ENCODE measurements around the gene NUBPL.
"Not testable (repeated sequence)": the region's sequence is repeated elsewhere in the genome, so short reads cannot be mapped to it uniquely, and the experiment has no call there.

Gene NUBPL

DNA sequence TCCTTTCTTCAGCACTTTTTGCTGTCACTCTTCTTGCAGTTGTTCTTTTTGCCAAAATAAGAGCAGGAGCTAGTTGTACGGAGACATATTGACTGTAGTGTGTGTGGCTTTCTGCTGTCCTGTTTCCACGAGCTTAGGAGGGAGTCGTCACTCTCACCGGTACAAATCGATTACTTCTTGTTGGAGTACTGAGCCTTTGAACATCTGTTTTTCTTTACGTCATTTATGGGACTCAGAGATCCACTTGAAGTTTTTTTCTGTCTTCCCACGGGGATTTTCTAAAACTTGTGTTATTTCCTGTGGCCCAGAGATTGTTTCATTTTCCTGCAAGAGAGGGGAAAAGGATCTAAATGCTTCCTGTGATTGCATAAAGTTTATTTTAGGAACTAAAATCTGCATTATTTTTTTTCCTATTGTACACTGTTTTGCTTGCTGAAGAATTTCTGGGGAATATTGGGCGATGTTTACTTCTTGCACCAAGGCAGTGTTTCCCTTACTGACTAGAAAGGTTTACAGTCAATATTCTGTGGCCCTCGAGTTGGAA lies 316.1 kb downstream of the NUBPL start:
- DNase-seq, result no peak

DNA sequence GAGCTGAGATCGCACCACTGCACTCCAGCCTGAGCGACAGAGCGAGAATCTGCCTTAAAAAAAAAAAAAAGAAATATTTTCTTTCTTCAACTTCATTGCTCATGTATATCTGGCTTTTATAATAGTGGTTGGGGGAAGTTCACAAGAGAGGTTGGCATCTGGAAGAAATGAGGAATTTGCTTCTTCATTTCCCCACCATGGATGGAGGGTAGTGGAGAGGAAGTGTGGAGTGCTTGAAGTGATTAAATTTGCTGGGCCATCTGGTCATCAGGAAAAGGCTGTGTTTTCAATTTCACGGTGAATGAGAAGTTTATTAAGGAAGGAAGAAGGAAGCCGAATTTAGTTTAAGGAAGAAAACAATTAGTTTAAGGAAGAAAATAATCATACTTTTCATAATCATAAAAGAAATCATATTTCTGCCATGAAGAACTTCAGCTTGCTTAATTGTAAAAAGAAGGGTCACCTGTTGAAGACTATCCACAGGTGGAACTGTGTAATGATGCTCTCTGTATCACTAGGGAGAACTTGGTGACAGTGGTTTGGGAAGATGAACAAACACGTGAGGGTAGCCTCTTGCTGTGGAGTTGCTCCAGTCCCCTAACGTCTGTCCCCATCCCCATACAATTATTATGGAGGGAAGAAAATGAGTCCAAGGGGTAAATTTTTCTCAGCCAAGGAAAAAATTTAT lies 318.6 kb downstream of the NUBPL start:
- no peak for DNase-seq

DNA sequence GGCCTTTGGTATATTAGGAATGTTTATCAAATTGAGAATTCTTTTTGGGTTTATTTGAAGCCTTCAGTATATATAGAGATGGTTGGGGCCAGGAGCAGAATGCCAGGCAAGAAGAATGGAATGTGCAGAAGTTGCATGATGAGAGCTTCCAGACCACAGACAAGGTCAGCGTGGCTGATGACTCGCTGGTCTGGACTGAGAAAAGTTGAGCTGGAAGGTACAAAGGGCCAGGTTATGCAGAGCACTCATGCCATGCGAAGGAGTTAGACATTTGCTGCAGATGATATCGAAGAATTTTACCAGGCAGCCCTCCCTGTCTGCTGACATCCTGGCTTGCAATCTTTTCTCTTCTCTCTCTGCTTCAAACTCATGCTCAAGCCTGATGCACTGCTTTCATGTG lies 319.7 kb downstream of the NUBPL start:
- no peak for DNase-seq

DNA sequence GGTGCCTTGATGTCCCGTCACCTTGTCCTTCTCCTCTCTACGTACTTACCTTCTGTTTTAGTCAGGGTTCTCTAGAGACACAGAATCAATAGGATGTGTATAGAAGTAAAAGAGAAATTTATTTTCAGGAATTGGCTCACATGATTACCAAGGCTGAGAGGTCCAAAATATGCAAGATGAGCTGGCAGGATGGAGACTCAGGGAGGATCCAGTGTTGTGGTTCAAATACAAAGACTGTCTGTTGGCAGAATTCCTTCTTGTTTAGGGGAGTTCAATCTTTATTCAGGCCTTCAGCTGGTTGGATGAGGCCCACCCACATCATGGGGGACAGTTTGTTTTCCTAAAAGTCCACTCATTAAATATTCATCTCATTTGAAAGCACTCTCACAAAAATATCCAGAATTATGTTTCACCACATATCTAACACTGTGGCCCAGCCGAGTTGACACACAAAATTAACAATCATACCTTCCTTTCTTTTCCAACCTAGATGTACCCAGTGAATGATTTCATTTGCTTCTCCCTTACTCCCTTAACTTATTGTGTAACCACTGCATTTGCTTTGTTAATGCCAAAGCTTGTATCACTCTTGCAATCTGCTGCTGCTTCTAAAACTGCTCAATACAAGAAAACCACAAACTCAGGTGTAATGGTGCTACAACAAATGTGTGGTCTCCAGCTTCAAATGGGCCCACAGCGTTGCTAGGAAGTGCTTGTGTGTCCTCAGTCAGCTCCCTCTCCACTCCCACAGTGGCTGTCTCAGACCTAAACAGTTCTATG lies 320.5 kb downstream of the NUBPL start:
- DNase-seq, result no peak

DNA sequence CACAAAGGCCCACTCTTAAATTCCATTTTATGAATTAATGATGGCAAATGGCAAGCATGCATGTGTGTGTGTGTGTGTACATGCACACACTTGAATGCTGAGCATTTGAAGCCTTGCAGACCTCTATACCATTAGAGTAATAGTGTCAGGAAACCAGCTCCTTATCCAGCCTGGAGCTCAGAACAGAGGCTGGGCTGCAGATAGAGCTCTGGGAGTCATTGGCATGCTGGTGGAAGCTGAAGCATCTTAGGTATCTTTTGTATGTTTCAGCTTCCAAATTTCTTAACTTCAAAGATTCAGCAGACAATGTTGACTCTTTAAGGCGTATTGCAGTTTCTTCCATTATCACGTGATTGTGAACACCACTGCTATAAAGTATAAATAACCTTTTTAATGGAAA lies 323.0 kb downstream of the NUBPL start:
- DNase-seq, result no peak

DNA sequence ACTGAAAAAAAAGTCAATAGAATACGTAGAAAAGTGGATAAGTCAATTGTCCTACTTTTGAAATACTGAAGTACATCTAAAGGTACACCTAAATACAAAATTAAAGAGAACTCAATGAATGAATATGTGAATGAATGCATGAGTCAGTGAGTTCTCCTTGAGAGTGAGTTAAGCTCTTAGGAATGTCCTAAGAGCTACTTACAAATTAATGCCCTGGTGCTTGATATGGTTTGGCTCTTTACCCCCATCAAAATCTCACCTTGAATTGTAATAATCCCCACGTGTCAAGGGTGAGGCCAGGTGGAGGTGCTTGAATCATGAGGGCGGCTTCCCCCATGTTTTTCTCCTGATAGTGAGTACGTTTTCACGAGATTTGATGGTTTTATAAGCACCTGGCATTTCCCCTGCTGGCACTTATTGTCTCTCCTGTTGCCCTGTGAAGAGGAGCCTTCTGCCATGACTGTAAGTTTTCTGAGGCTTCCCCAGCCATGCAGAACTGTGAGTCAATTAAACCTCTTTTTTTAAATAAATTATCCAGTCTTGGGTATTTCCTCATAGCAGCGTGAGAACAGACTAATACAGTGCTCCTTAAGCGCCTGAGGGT lies 323.7 kb downstream of the NUBPL start:
- DNase-seq, result no peak

DNA sequence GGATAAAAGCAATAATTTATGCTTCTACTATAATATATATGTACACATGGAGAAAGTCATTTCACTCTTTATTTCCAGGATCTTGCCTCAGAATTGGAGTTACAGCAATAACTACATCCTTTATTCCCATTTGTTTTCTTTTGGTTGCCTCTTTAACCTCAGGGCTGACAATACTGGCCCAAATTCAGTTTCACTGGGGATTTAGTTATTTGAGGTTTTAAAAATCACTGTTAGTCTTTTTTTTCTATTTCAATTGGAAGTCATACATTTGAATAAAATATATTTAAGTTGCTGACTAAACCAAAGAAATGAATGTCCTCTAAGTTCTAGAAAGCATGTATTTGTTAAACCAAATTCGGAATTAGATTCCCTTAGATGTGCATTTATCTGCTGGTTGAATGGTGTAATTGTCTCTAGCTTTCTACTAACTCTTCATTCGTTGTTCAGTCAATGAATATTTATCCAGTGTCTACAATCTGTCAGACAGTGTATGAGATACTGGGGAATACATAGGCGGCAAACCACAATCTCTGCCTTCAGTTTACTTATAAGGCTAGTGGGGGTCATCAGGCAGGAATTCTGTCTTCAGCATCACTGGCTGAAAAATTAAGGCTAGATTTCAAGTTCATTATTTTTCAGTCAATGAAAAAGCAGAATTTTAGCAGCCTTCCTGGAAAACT lies 325.1 kb downstream of the NUBPL start:
- DNase-seq, result no peak

DNA sequence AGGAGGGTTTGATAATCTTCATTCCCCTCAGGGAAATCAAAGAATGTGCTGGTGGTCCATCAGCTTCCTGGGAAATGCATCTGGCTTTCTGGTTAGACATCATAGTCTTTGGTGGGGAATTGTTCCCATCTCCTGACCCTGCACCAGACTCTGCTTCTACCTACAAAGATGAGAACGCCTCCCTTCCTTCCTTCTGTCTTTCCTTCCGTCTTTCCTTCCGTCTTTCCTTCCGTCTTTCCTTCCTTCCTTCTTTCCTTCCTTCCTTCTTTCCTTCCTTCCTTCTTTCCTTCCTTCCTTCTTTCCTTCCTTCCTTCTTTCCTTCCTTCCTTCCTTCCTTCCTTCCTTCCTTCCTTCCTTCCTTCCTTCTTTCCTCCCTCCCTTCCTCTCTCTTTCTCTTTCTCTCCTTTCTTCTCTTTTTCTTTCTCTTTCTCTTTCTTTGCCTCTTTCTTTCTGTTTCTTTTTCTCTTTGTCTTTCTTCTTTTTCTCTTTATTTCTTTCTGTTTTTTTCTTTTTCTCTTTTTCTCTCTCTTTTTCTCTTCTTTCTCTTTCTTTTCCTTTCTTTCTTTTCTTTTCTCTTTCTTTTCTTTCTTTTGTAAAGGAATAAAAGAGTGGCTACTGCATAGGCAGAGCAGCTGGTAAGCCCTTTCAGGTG lies 326.9 kb downstream of the NUBPL start:
- DNase-seq, result no peak

DNA sequence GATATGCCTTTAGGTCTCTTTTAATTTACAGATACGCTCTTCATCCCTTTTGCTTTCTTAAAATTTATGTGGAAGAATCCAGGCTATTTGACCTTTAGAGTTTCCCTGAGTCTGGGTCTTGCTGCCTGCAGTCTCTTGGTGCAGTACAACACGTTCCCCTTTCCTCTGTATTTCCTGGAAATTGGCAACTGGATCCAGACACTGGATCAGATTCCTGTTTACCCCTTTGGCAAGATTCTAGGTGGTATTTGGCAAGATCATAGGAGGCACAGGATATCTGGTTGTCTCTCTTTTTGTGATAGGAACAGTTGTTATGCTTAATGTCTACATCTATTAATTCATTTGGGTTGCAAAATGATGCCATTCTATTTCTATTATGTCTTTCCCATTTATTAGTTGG lies 328.1 kb downstream of the NUBPL start:
- no peak for DNase-seq

DNA sequence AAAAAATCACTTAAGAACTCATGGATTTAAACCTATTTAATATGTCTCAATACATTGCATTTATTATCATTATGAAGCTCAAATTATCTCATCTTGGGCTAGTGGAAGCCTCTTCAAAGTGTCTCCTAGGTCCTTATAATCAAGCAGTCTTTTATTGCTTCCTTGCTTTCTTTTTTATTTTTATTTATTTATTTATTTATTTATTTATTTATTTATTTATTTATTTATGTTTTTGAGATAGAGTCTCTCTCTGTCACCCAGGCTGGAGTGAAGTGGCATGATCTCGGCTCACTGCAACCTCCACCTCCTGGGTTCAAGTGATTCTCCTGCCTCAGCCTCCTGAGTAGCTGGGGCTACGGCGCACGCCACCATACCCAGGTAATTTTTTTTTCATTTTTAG lies 329.0 kb downstream of the NUBPL start:
- not testable (repeated sequence) for DNase-seq

DNA sequence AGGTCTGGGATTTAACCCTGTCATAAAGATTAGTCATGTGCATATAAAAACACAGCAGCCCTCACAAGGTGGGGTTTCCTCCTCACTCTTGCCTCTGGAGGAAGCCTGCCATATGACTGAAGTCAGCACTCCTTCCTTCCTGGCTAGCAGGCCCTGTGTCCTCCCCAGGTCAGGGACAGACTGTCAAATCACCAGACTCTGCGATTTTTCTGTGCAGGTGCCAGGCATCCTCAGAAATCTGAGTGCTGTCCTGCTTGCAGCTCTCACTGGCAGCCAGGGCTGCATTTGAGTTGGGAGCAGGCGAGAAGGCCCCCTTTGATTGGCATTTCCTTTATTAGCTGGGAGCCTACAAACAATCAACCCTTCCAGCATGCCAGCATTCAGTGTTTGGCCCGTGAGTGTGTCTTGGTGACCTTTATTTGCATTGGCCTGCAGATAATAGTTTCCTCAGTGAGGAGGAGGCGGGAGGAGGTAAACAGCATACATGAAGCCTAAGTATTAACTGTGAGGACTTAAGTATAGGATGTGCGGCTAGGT lies 332.1 kb downstream of the NUBPL start:
- DNase-seq, result peak in 17 of 56 donors; percentile 1 to 39 (median 11)

DNA sequence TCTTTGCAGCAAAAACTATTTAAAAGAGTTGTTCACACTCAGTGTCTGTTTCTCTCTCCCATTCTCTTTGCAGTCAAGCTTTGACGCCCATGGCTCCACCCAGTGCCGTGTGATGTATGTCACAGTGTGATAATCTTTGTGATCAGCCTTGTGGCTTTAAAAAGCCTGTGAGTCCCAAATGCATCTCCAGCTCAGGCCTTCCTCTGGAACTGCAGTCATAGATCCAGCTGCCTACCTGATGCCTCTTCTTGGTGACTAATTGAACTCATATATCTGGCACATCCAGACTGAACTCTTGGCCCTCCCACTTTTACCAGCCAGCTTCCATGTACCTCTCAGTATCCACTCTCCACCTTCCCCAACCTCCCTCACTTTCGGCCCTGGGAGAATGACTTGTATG lies 333.1 kb downstream of the NUBPL start:
- no peak for DNase-seq

DNA sequence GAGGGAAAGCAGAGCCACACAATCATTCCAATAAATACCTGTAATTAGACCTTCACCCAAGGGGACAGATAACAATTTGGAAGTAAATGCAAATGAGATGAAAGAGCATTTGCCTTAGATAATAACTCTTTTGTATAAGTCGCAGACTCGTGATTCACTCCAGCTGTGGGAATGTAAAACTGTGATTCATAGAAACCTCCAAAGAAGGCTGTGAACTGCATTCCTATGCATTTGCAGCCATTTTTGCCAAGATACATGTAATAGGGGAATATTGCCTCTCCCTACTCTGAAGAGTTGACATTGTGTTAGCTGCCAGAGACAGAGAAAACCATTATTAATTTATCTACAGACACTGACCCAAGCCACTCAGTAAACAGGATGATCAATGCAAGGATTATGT lies 334.0 kb downstream of the NUBPL start:
- no peak for DNase-seq

DNA sequence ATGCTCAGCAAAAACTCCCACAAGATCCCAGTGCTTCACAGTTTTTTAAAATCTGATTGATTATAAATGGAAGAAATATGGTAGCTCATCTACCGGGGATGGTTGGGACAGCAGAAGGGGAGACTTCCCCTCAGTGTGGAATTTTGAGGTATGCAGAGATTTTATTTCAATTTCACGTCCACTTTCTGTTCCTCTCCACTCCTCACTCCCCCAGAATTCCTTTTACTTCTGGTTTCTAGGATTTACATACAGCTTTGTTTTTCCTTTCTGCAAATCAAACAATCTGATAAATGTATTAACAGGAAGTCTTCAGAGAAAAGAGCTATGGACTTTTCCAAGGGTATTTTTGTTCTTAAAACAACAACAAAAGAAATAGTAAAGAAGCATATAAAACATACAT lies 334.4 kb downstream of the NUBPL start:
- no peak for DNase-seq

DNA sequence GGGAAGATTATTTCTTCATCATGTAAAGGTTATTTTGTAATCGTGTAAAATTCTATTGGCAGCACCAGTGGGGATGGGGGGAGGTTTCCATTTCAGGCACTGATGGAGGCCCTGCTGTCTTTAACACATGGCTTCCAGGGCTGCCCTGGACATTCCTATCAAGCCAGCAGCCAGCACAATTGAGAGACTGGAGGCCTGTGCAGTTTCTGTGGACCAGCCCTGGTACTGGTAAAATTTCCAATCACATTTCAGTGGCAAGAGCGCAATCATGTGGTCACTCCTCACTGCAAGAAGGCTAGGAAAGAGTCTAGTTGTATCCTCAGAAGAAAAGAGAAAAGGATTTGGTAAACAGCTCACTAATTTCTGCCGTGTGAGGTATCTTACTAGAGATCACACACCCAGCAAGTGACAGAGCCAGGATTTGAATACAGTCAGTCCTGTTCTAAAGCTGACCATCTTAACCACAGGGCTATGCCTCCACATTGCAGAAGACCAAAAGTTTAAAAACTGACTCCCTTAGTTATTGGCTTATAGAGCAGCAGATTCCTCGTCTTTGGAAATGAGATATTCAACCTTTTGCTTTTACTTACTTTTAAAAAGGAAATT lies 336.5 kb downstream of the NUBPL start:
- DNase-seq, result no peak

DNA sequence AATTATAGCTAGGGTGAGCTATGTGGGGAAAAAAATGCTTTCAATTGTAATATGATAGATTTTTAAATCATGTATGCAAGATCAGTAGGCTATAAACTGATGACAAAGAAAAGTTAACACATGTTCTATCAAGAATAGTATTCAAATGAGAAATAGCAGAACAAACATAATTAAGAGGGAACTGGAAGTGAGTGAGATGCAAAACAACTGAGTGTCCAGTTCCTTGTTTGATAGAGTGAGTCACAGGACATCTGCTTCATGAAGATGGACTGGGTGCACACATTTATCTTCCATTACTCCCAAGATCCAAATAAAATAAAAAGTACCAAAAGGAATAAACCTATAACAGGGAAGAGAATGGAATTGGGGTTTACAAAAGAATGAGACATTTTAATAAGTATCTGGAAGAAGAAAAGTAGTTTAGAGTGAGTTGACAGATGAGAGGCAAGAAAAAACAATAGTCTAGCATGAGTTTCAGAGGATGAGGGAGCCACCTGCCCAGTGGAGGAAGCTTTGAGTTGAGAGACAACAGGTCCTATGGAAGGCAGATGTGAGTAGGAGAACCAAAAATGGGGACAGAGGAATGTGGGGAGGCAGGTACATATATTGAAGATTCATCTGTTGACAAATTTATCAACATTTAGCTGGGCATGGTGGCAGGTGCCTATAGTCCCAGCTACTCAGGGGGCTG lies 337.8 kb downstream of the NUBPL start:
- DNase-seq, result no peak

DNA sequence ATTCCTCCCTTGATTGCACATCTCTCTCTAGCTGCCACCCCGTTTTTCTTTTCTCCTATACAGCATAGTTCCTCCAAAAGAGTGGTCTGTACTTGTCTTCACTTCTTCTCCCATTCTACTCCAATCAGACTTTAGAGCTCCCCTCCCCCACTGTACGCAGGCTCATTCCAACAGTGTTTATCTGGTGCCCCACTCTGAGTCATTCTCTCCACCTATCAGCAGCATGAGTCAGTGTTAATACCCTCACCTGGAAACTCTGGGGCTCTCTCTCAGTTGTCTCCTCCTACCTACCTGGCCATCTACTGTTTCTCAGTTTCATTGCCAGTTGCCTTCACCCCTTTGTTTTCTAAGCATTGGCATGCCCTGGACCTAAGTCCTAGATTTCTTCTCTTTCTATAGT lies 340.8 kb downstream of the NUBPL start:
- DNase-seq, result no peak

DNA sequence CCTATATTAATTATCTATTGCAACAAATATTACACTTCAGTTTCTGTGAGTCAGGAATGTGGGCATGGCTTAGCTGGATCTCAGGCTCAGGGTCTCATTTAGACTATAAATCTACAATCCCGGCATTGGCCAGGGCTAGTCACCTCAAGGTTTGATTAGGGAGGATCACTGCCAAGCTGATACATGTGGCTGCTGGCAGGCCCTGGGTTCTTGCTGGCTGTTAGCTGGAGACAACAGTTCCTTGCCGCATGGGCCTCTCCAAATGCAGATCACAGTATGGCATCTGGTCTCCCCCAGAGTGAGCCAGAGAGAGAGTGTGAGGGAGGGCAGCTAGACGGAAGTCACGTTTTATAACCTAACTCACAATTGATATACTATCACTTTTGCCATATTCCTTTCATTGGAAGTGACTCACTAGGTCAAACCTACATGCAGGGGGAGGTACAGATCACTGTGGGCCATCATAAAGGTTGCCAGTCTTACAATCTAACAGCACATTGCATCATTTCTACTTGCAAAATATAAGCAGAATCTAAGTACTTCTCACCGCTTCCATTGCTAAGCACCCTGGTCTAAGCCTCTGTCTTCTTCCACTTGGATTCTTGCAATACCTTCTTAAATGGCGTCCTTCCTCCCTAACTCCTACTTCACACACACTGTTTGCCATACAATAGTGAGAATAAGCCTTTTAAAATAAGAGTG lies 341.9 kb downstream of the NUBPL start:
- no peak for DNase-seq

DNA sequence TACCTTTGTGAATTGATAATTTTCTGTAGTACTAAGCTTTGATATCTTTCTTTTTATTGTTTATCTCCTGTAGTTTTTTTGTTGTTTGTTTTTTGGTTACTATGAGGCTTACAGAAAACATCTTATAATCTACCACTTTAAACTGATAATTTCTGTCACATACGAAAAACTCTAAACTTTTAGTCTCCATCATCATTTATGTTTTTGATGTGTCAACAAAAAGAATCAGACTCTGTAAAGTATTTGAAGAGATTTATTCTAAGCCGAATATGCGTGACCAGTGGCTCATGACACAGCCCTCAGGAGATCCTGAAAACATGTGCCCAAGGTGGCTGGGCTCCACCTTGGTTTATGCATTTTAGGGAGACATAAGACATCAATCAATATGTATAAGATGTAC lies 348.8 kb downstream of the NUBPL start:
- DNase-seq, result no peak

Measured in amygdala (tissue), 56 donors.